Measurements from ENCODE around the gene PTPRM. TPM values are rescaled to one million over a fixed set of nuclear protein-coding genes. Genes with fewer than 3 reads are reported as not detected.

PTPRM gene
- total and polyA plus RNA-seq, 2 of the 4 experiments (the other 2 are of a cell fraction), result 28.3 to 51.2 TPM

DNA sequence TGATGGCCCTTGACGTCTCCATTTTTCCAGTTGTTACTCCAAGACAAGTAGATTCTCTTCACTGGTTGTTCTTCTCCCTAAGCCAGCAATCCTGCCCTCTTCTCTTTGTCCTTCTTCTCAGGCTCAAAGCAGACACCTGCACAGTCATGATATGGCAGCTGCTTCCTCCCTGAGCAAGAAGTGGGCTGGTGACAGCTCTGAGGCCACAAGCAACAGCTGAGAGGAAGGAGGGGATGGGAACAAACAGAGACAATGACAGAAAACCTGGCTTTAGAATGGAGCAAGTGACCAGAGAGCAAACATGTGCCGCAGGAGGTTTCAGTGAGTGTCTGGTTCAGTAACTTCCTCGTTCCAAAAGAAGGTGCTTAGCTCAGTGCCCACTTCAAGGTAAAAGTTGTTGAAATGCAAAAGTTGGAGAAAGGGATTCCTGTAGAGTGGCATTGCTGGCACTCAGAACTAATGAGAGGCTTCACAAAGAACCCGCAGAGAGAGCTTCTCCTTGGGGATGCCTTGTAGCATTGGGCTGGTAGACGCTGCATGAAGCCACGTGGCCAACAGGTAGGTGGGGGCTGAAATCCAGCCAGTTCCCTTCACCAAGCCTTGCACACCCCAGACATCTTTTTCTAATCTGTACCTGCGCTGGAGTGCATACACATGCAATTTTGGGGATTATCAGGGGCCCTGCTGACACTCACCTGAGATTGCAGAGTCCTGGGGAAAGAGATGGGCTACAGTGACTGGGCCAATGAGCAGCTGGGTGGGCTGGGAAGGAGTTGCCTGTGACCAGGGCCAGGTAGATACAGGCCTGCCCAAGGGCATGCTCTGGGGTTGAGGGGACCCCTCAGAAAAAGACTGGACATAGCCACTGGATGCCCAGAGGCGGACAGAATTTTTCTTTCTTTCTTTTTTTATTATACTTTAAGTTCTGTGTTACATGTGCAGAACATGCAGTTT lies 888.8 kb downstream of the PTPRM start (continued):
- no peak for TF ChIP-seq MXI1 (IDR thresholded peaks at IDR 0.05; ENCODE audit: borderline replicate concordance, low read depth, low read length)

Small RNA genes within 50 kb of the gene (microRNA-seq; reads per million reads assigned to microRNA genes)
- gene AP001094.1 (ENCODE audit: insufficient read depth, insufficient read length) (not detected), gene RF00012 (ENCODE audit: insufficient read depth, insufficient read length) (not detected)

Small RNA genes within 50 kb of the gene (small RNA-seq; reads per million reads assigned to genes)
- gene AP001094.1 (0 reads per million in 5 experiments), gene RF00012 (0 to 0.04 (median 0) reads per million in 5 experiments)
